Upper lobe of right lung (tissue), 1 donor: ENCODE data around the gene CDK5RAP2. TPM values are rescaled to one million over a fixed set of nuclear protein-coding genes. Genes with fewer than 3 reads are reported as not detected.
A peak's percentile ranks its signal among the peaks of the same experiment; 100 is the strongest.

Experiments used
- ATAC-seq: fragments of 200-7000 bp; cut with Tn5 transposase; one replicate; pipeline ENCODE4 v1.9.1; 2020; ENCODE audit warnings: mild to moderate bottlenecking, moderate library complexity
- DNase-seq: peaks from one replicate; pipeline ENCODE4 v3.0.0-alpha.2; 2020
- H3K27ac ChIP-seq: fragments of 200-600 bp; one replicate; pipeline ENCODE4 v1.8.0; 2022
- H3K27me3 ChIP-seq: fragments of 200-600 bp; one replicate; pipeline ENCODE4 v1.8.0; 2022; ENCODE audit warnings: mild to moderate bottlenecking
- H3K36me3 ChIP-seq: fragments of 200-600 bp; one replicate; pipeline ENCODE4 v1.8.0; 2022
- H3K4me1 ChIP-seq: fragments of 200-600 bp; one replicate; pipeline ENCODE4 v1.8.0; 2022
- H3K4me3 ChIP-seq: fragments of 200-600 bp; one replicate; pipeline ENCODE4 v1.8.0; 2022; ENCODE audit warnings: mild to moderate bottlenecking
- H3K9me3 ChIP-seq: fragments of 200-600 bp; one replicate; pipeline ENCODE4 v1.8.0; 2022
- CTCF ChIP-seq: fragments of 200-600 bp; IDR thresholded peaks from one replicate; pipeline ENCODE4 v1.8.0; 2022; ENCODE audit warnings: antibody characterized with exemption
- intact Hi-C: fragments of 100-400 bp; cut with DNase I; formaldehyde crosslinking; loops from one replicate; pipeline ENCODE4 v1.11.0; 2022
- total RNA-seq: library from RNA; stranded (reverse); fragmentation: NEBNext Ultra II Directional; extraction: Animal tissue kit (Norgen Biotek cat#: 25700); gene quantifications from one replicate; pipeline ENCODE4 v1.2.1, GENCODE V29; 2021
- donor health status: DM: no; HTN: yes; CAD: no; lungs with severe emphysema.

Gene CDK5RAP2
- total RNA-seq, 1 donor from 2014 or later = 54.2 TPM

- Histone ChIP-seq H3K4me1 (peaks cover 28% of the 10 kb centered on the region), H3K27me3 (no peaks in the 10 kb centered on the region), H3K9me3 (no peaks in the 10 kb centered on the region), H3K36me3 (peaks cover 20% of the 10 kb centered on the region), H3K27ac (no peak overlapping the region), H3K4me3 (no peak overlapping the region)
- ATAC-seq = no peak
- DNase-seq = no peak
- no peak for TF ChIP-seq CTCF
- intact Hi-C loops = no loop called here
Observed at GRCh38 chr9:120440791-120441190, 139.2 kb downstream of the CDK5RAP2 start.

- Histone ChIP-seq H3K27ac (no peak overlapping the region), H3K27me3 (no peaks in the 10 kb centered on the region), H3K36me3 (peaks cover 20% of the 10 kb centered on the region), H3K9me3 (no peaks in the 10 kb centered on the region), H3K4me1 (peaks cover 31% of the 10 kb centered on the region), H3K4me3 (no peak overlapping the region)
- no peak for DNase-seq
- ATAC-seq = no peak
- intact Hi-C loops = no loop called here
- no peak for TF ChIP-seq CTCF
Observed at GRCh38 chr9:120439926-120440325, 140.0 kb downstream of the CDK5RAP2 start.

GRCh38 chr9:120438836-120439546 lies 141.0 kb downstream of the CDK5RAP2 start:
- no peak overlapping the region for H3K4me3 ChIP-seq
- peak; percentile 34 for TF ChIP-seq CTCF
- ATAC-seq (peak; percentile 23), DNase-seq (no peak)
- no peaks in the 10 kb centered on the region for H3K9me3 ChIP-seq
- H3K27me3 ChIP-seq = no peaks in the 10 kb centered on the region
- H3K27ac ChIP-seq = no peak overlapping the region
- H3K36me3 ChIP-seq = peaks cover 20% of the 10 kb centered on the region
- peaks cover 38% of the 10 kb centered on the region for H3K4me1 ChIP-seq
- intact Hi-C loops = no loop called here

DNA sequence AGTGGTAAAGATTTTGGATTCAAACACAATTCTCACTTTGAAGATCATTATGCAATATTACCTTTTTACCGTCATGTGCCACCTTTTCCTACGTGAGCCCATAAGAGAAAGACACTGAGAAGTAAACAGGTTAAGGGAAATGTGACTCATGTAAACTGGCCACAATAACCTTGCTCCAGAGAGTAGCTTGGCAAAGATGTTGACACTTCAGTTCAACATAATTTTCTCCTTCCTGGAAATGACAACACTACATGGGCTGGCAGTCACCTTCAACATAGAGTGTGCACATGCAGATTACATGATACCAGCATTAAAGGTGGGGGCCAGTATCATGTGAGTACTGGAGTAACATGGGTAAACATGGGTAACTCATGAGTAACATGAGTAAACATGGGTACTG lies 141.9 kb downstream of the CDK5RAP2 start:
- peaks cover 38% of the 10 kb centered on the region for H3K4me1 ChIP-seq
- no peaks in the 10 kb centered on the region for H3K9me3 ChIP-seq
- H3K36me3 ChIP-seq = peaks cover 12% of the 10 kb centered on the region
- DNase-seq (no peak), ATAC-seq (peak; percentile 29)
- no peaks in the 10 kb centered on the region for H3K27me3 ChIP-seq
- H3K4me3 ChIP-seq = no peak overlapping the region
- TF ChIP-seq CTCF = no peak
- intact Hi-C loops = no loop called here
- no peak overlapping the region for H3K27ac ChIP-seq

DNA sequence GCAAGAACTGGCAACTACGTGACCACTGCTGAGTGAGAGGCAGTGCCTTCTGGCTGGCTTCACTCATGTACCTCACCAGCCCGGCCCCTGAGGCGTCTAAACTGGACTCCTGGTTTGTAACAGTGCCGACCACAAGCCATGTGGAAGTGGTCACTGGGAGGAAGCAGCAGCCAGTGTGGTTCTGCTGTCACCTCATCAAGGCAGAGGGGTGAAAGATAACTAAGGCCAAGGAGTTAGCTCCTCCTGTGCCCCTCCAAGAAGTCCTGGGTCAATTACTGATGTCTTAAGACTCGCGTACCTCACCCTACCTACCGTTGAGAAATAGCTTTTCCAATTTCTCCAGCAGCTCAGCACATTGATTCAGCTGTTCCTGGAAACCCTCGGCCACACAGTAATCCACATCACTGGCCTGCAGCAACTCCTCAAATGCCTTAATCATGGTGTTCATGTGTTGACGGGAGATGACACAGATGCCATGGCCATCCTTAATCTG lies 142.9 kb downstream of the CDK5RAP2 start:
- Histone ChIP-seq H3K36me3 (peaks cover 7% of the 10 kb centered on the region), H3K4me3 (no peak overlapping the region), H3K27me3 (no peaks in the 10 kb centered on the region), H3K4me1 (peaks cover 38% of the 10 kb centered on the region), H3K27ac (no peak overlapping the region), H3K9me3 (no peaks in the 10 kb centered on the region)
- DNase-seq (peak; percentile 76), ATAC-seq (peak; percentile 87)
- no peak for TF ChIP-seq CTCF
- intact Hi-C loops = no loop called here
